GM23338 (cell line): Measurements from ENCODE around the gene ABCB8. TPM values are rescaled to one million over a fixed set of nuclear protein-coding genes. Genes with fewer than 3 reads are reported as not detected.

Experiments
- ATAC-seq: fragments of 200-7000 bp; cut with Tn5 transposase; 3 replicates; pipeline ENCODE4 v1.9.1; 2020
- DNase-seq: peaks from one replicate; pipeline ENCODE4 v3.0.0-alpha.2; 2015; ENCODE audit warnings: low spot score
- H2AFZ ChIP-seq: fragments of 200-600 bp; sonication (generic); 2 replicates; pipeline ENCODE4 v1.8.0; 2016; ENCODE audit warnings: antibody characterized with exemption, mild to moderate bottlenecking, moderate library complexity
- H3F3A ChIP-seq: fragments of 200-600 bp; sonication (generic); replicated peaks from 2 replicates; pipeline ENCODE4 v1.8.0; 2017; ENCODE audit warnings: antibody characterized with exemption, mixed run types, low read depth
- H3K27ac ChIP-seq: fragments of 200-600 bp; sonication (generic); 2 replicates; pipeline ENCODE4 v1.6.1; 2016; ENCODE audit warnings: low read depth
- H3K27me3 ChIP-seq: fragments of 200-600 bp; sonication (generic); 2 replicates; pipeline ENCODE4 v1.8.0; 2016; ENCODE audit warnings: mild to moderate bottlenecking, mixed run types, moderate library complexity; ENCODE audit not compliant: insufficient read depth
- H3K36me3 ChIP-seq: fragments of 200-600 bp; sonication (generic); 2 replicates; pipeline ENCODE4 v1.8.0; 2016; ENCODE audit warnings: mild to moderate bottlenecking; ENCODE audit not compliant: insufficient read depth
- H3K4me1 ChIP-seq: fragments of 200-600 bp; sonication (generic); 2 replicates; pipeline ENCODE4 v1.8.0; 2016; ENCODE audit warnings: mild to moderate bottlenecking, moderate library complexity; ENCODE audit not compliant: insufficient read depth
- H3K4me2 ChIP-seq: fragments of 200-600 bp; sonication (generic); 2 replicates; pipeline ENCODE4 v1.7.1; 2017; ENCODE audit warnings: mixed run types
- H3K4me3 ChIP-seq: fragments of 200-600 bp; sonication (generic); 2 replicates; pipeline ENCODE4 v1.6.1; 2016; ENCODE audit warnings: mixed run types
- H3K79me2 ChIP-seq: fragments of 200-600 bp; sonication (generic); replicated peaks from 2 replicates; pipeline ENCODE4 v1.8.0; 2017; ENCODE audit warnings: mild to moderate bottlenecking; ENCODE audit not compliant: insufficient read depth
- H3K9me2 ChIP-seq: fragments of 200-600 bp; sonication (generic); 2 replicates; pipeline ENCODE4 v1.8.0; 2017; ENCODE audit not compliant: insufficient read depth
- H4K20me1 ChIP-seq: fragments of 200-600 bp; sonication (generic); replicated peaks from 2 replicates; pipeline ENCODE4 v1.8.0; 2017; ENCODE audit warnings: mild to moderate bottlenecking; ENCODE audit not compliant: insufficient read depth
- H3K27ac Mint-ChIP-seq: 2 replicates; pipeline ENCODE4 v1.8.0; 2020; ENCODE audit warnings: inconsistent platforms, mild to moderate bottlenecking, moderate library complexity, mixed read lengths
- H3K27me3 Mint-ChIP-seq: 3 replicates; pipeline ENCODE4 v1.8.0; 2022; ENCODE audit warnings: low read depth, mild to moderate bottlenecking, moderate library complexity, mixed read lengths, inconsistent platforms; ENCODE audit not compliant: insufficient read depth, poor library complexity
- H3K36me3 Mint-ChIP-seq: 3 replicates; pipeline ENCODE4 v1.8.0; 2021; ENCODE audit warnings: low read depth, mild to moderate bottlenecking, inconsistent platforms, moderate library complexity, mixed read lengths
- H3K4me1 Mint-ChIP-seq: 3 replicates; pipeline ENCODE4 v1.8.0; 2020; ENCODE audit warnings: mild to moderate bottlenecking, inconsistent platforms, mixed read lengths
- H3K4me3 Mint-ChIP-seq: 3 replicates; pipeline ENCODE4 v1.8.0; 2021; ENCODE audit warnings: moderate library complexity, mild to moderate bottlenecking, inconsistent platforms, mixed read lengths
- H3K9me3 Mint-ChIP-seq: 3 replicates; pipeline ENCODE4 v1.8.0; 2020; ENCODE audit warnings: moderate library complexity, mild to moderate bottlenecking, inconsistent platforms, mixed read lengths
- CREB1 ChIP-seq: fragments of 250-450 bp; sonication (Bioruptor Pico); IDR thresholded peaks from 2 replicates; pipeline ENCODE4 v1.5.0; 2020; ENCODE audit warnings: low read depth, mild to moderate bottlenecking, moderate library complexity
- CTCF ChIP-seq, 2 experiments: fragments of 200-600 bp in 1 of 2; sonication (generic) in 1 of 2; conservative IDR thresholded peaks; 2 replicates each; pipeline versions ENCODE4 v1.5.1 to v1.6.1; 2016 to 2017; ENCODE audit warnings: antibody characterized with exemption in 2 of 2, low read depth in 2 of 2, mild to moderate bottlenecking in 2 of 2, moderate library complexity in 1 of 2
- ETS1 ChIP-seq: IDR thresholded peaks from 2 replicates; pipeline ENCODE4 v1.6.1; 2016; ENCODE audit warnings: antibody characterized with exemption
- EZH2 ChIP-seq: fragments of 200-600 bp; sonication (generic); IDR thresholded peaks from one replicate; pipeline ENCODE4 v1.8.0; 2017; ENCODE audit warnings: antibody characterized with exemption, mild to moderate bottlenecking, low read depth; ENCODE audit not compliant: unreplicated experiment
- EZH2phosphoT487 ChIP-seq: fragments of 200-600 bp; sonication (generic); IDR thresholded peaks from one replicate; pipeline ENCODE4 v1.8.1; 2018; ENCODE audit warnings: antibody characterized with exemption; ENCODE audit not compliant: unreplicated experiment
- JUNB ChIP-seq: IDR thresholded peaks from one replicate; pipeline ENCODE4 v1.6.1; 2016; ENCODE audit warnings: antibody characterized with exemption; ENCODE audit not compliant: unreplicated experiment
- NANOG ChIP-seq: IDR thresholded peaks from 2 replicates; pipeline ENCODE4 v1.6.1; 2016; ENCODE audit warnings: antibody characterized with exemption, borderline replicate concordance
- POLR2AphosphoS5 ChIP-seq: IDR thresholded peaks from 2 replicates; pipeline ENCODE4 v1.6.1; 2016; ENCODE audit warnings: antibody characterized with exemption, low read depth
- REST ChIP-seq: IDR thresholded peaks from one replicate; pipeline ENCODE4 v1.6.1; 2018; ENCODE audit warnings: antibody characterized with exemption; ENCODE audit not compliant: unreplicated experiment
- STAT1 ChIP-seq: IDR thresholded peaks from one replicate; pipeline ENCODE4 v1.6.1; 2016; ENCODE audit warnings: antibody characterized with exemption; ENCODE audit not compliant: unreplicated experiment
- ZNF114 ChIP-seq: fragments of 250-450 bp; sonication (Bioruptor Pico); IDR thresholded peaks from 2 replicates; pipeline ENCODE4 v1.5.0; 2020; ENCODE audit warnings: mild to moderate bottlenecking, moderate library complexity
- ZNF331 ChIP-seq: fragments of 250-450 bp; sonication (Bioruptor Pico); IDR thresholded peaks from 2 replicates; pipeline ENCODE4 v1.5.0; 2020; ENCODE audit warnings: low read depth, mild to moderate bottlenecking, moderate library complexity
- ZNF462 ChIP-seq: fragments of 250-450 bp; sonication (Bioruptor Pico); IDR thresholded peaks from 2 replicates; pipeline ENCODE4 v1.5.0; 2020; ENCODE audit warnings: mild to moderate bottlenecking, moderate library complexity
- polyA plus RNA-seq: library from polyadenylated mRNA; unstranded; fragments of >200 nt; fragmentation: Nextera tagmentation; extraction: Ambion mirVana; gene quantifications from 2 replicates; pipeline ENCODE4 v1.2.1, GENCODE V29; 2016
- total RNA-seq: library from RNA; depleted of rRNA; stranded (reverse); fragments of >200 nt; shearing (Covaris generic); gene quantifications from 2 replicates; pipeline ENCODE4 v1.2.3, GENCODE V29; 2014

The ABCB8 gene
- total and polyA plus RNA-seq, 2 experiments from 2014 or later: 11.4 to 27.1 TPM

GRCh38 chr7:151017953-151018420 is 10.3 kb upstream of the ABCB8 start:
- TF ChIP-seq NANOG: no peak
- peak; percentile 6 for TF ChIP-seq EZH2
- no peak for TF ChIP-seq REST
- TF ChIP-seq STAT1: no peak
- TF ChIP-seq JUNB: no peak
- TF ChIP-seq ZNF114 (CRISPR knock-in tag): no peak
- peak; percentile 12; the same call in 1 of the 2 replicates for TF ChIP-seq CREB1 (CRISPR knock-in tag)
- TF ChIP-seq ZNF462 (CRISPR knock-in tag): no peak
- no peak for TF ChIP-seq EZH2phosphoT487
- TF ChIP-seq POLR2AphosphoS5: peak; percentile 25; the same call in 1 of the 2 replicates
- peak; percentile 88 to 98 for TF ChIP-seq CTCF (conservative IDR thresholded peaks at IDR 0.05; ENCODE audit: low read depth in 2 of 2)
- no peak for TF ChIP-seq ETS1
- TF ChIP-seq ZNF331 (CRISPR knock-in tag): no peak
- Histone ChIP-seq H3K79me2 (no peaks in the 10 kb centered on the region), H3K4me3 (peak overlapping the region; percentile 47), H3K36me3 (no peaks in the 10 kb centered on the region; the same call in 1 of the 2 replicates), H3K27me3 (peaks cover 52% of the 10 kb centered on the region), H3K4me1 (peaks cover 14% of the 10 kb centered on the region), H3K9me2 (no peaks in the 10 kb centered on the region), H3K4me2 (peak overlapping the region; percentile 77), H4K20me1 (no peaks in the 10 kb centered on the region), H2AFZ (peak overlapping the region; percentile 90), H3K27ac (no peak overlapping the region), H3F3A (peaks cover 9% of the 10 kb centered on the region; the same call in 1 of the 2 replicates)
- Mint-ChIP-seq H3K4me1 (peaks cover 30% of the 10 kb centered on the region), H3K9me3 (peaks cover 4% of the 10 kb centered on the region; the same call in 2 of the 3 replicates), H3K27ac (no peak overlapping the region; the same call in 1 of the 2 replicates), H3K27me3 (peaks cover 56% of the 10 kb centered on the region), H3K4me3 (peak overlapping the region; percentile 66), H3K36me3 (peaks cover 11% of the 10 kb centered on the region)
- DNase-seq: peak; percentile 91
- ATAC-seq: peak; percentile 70
